Keratinocyte (primary cell): ENCODE data around the gene CEP162. TPM values are rescaled to one million over a fixed set of nuclear protein-coding genes. Genes with fewer than 3 reads are reported as not detected.
"Not testable (repeated sequence)": the region's sequence is repeated elsewhere in the genome, so short reads cannot be mapped to it uniquely, and the experiment has no call there.

Experiments
- DNase-seq: peaks from one replicate; pipeline ENCODE4 v3.0.0-alpha.2; 2011; ENCODE audit warnings: low read depth, missing footprints, low spot score
- FAIRE-seq: peaks from 2 replicates; lab custom pipeline; 2011; peaks lifted over from hg19 to GRCh38; lab: Jason Lieb, UNC
- H2AFZ ChIP-seq: 2 replicates; pipeline ENCODE4 v1.6.0; 2012; ENCODE audit warnings: low read length, control low read depth, inconsistent platforms; ENCODE audit not compliant: control insufficient read depth
- H3K27ac ChIP-seq: 2 replicates; pipeline ENCODE4 v1.5.1; 2011; ENCODE audit warnings: low read length; ENCODE audit not compliant: control insufficient read depth, insufficient read depth
- H3K27me3 ChIP-seq: 3 replicates; pipeline ENCODE4 v1.6.0; 2011; ENCODE audit warnings: low read length; ENCODE audit not compliant: control insufficient read depth, insufficient read depth; ENCODE audit errors: extremely low read depth
- H3K36me3 ChIP-seq, 2 experiments: 2 replicates in 1 of 2; 3 replicates in 1 of 2; pipeline ENCODE4 v1.5.1; 2011; ENCODE audit warnings: low read length in 2 of 2, mild to moderate bottlenecking in 1 of 2; ENCODE audit not compliant: control insufficient read depth in 2 of 2, insufficient read depth in 2 of 2; ENCODE audit errors: extremely low read depth in 1 of 2
- H3K4me1 ChIP-seq: 3 replicates; pipeline ENCODE4 v1.5.1; 2011; ENCODE audit warnings: low read length; ENCODE audit not compliant: control insufficient read depth, insufficient read depth; ENCODE audit errors: extremely low read depth
- H3K4me2 ChIP-seq: 3 replicates; pipeline ENCODE4 v1.6.0; 2011; ENCODE audit warnings: low read depth, low read length; ENCODE audit not compliant: control insufficient read depth, insufficient read depth; ENCODE audit errors: extremely low read depth
- H3K4me3 ChIP-seq, 3 experiments: fragments of 200-600 bp in 1 of 3; sonication (generic) in 1 of 3; 2 replicates in 2 of 3; 3 replicates in 1 of 3; pipeline ENCODE4 v1.5.1; 2011 to 2016; ENCODE audit warnings: low read length in 3 of 3, mild to moderate bottlenecking in 3 of 3, control low read depth in 2 of 3, inconsistent platforms in 1 of 3, low read depth in 1 of 3, mixed read lengths in 1 of 3, mixed run types in 1 of 3, moderate library complexity in 1 of 3; ENCODE audit not compliant: control insufficient read depth in 2 of 3, insufficient read depth in 2 of 3; ENCODE audit errors: extremely low read depth in 1 of 3
- H3K79me2 ChIP-seq: 2 replicates; pipeline ENCODE4 v1.6.0; 2012; ENCODE audit warnings: low read length; ENCODE audit not compliant: control insufficient read depth, insufficient read depth
- H3K9ac ChIP-seq: 3 replicates; pipeline ENCODE4 v1.6.0; 2011; ENCODE audit warnings: low read length; ENCODE audit not compliant: control insufficient read depth, insufficient read depth; ENCODE audit errors: extremely low read depth
- H3K9me1 ChIP-seq: 3 replicates; pipeline ENCODE4 v1.6.0; 2011; ENCODE audit warnings: low read length; ENCODE audit not compliant: control insufficient read depth, insufficient read depth; ENCODE audit errors: extremely low read depth
- H3K9me3 ChIP-seq: 2 replicates; pipeline ENCODE4 v1.5.1; 2012; ENCODE audit warnings: low read depth, low read length; ENCODE audit not compliant: control insufficient read depth
- H4K20me1 ChIP-seq: 3 replicates; pipeline ENCODE4 v1.6.0; 2011; ENCODE audit warnings: low read length; ENCODE audit not compliant: control insufficient read depth, insufficient read depth; ENCODE audit errors: extremely low read depth
- EZH2 ChIP-seq: IDR thresholded peaks from one replicate; pipeline ENCODE4 v1.6.1; 2012; ENCODE audit warnings: inconsistent platforms, mild to moderate bottlenecking, low read length, moderate library complexity
- dilution Hi-C: fragments of 300-500 bp; cut with MboI; formaldehyde crosslinking; loops from one replicate; pipeline ENCODE4 v1.7.0; 2020; ENCODE audit warnings: low sequenced_read_pairs; ENCODE audit not compliant: extremely low pct_ligation_motif_present
- polyA plus RNA-seq, 5 experiments: library from polyadenylated mRNA; depleted of rRNA in 3 of 5; stranded (reverse) in 3 of 5; stranded (forward) in 1 of 5; unstranded in 1 of 5; fragments of >200 nt; gene quantifications; 1 replicate in 1 of 5; 2 replicates in 3 of 5; 3 replicates in 1 of 5; pipeline versions ENCODE4 v1.2.1 to v1.2.3, GENCODE V29; 2011 to 2012; ENCODE audit warnings: missing spikeins in 2 of 5, low read depth in 1 of 5, low replicate concordance in 1 of 5
- TF ChIP-seq, protein P1 (sequence below), 3 experiments: IDR thresholded peaks in 1 of 3; conservative IDR thresholded peaks in 1 of 3; optimal IDR thresholded peaks in 1 of 3; 2 replicates in 2 of 3; 3 replicates in 1 of 3; pipeline versions ENCODE3 to v1.5.1; 2011; ENCODE audit warnings: low read length in 3 of 3, mild to moderate bottlenecking in 3 of 3, moderate library complexity in 2 of 3, control low read depth in 1 of 3, inconsistent platforms in 1 of 3; ENCODE audit not compliant: insufficient read depth in 2 of 3; ENCODE audit errors: extremely low read depth in 1 of 3

The CEP162 gene
- polyA plus RNA-seq, 1 donor (not counting 4 experiments of a cell fraction or from before 2014, with no cell fraction given) = 2.6 TPM

DNA sequence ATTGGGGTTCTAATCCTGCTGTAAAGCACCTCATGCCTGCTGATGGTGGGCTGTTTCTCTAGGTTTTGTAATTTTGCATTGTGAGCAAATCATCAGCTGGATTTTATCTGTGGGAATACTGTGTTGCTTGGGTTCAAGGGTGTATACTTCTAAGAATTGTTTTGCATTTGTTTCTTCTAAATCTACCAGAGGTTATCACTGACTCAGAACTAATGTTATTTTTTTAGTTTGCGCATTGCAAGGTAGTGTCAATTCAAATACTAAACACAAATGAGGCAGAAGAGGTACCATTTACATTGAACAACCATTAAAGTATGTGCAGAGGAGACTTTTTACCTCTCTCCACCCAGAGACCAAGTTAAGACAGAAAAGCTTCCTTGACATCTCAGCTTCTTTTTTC is 60.0 kb downstream of the CEP162 start:
- Histone ChIP-seq H3K4me1 (no peaks in the 10 kb centered on the region), H3K9me1 (no peaks in the 10 kb centered on the region), H3K36me3 (no peaks in the 10 kb centered on the region), H3K27me3 (no peaks in the 10 kb centered on the region), H3K79me2 (no peaks in the 10 kb centered on the region), H4K20me1 (no peaks in the 10 kb centered on the region), H3K9ac (no peak overlapping the region), H3K4me3 (no peak overlapping the region), H3K9me3 (no peaks in the 10 kb centered on the region), H3K27ac (no peak overlapping the region), H3K4me2 (no peak overlapping the region), H2AFZ (no peak overlapping the region)
- no peak for DNase-seq
- FAIRE-seq = no peak
- TF ChIP-seq EZH2 = no peak
- TF ChIP-seq, protein P1, sequence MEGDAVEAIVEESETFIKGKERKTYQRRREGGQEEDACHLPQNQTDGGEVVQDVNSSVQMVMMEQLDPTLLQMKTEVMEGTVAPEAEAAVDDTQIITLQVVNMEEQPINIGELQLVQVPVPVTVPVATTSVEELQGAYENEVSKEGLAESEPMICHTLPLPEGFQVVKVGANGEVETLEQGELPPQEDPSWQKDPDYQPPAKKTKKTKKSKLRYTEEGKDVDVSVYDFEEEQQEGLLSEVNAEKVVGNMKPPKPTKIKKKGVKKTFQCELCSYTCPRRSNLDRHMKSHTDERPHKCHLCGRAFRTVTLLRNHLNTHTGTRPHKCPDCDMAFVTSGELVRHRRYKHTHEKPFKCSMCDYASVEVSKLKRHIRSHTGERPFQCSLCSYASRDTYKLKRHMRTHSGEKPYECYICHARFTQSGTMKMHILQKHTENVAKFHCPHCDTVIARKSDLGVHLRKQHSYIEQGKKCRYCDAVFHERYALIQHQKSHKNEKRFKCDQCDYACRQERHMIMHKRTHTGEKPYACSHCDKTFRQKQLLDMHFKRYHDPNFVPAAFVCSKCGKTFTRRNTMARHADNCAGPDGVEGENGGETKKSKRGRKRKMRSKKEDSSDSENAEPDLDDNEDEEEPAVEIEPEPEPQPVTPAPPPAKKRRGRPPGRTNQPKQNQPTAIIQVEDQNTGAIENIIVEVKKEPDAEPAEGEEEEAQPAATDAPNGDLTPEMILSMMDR (optimal IDR thresholded peaks at IDR 0.05 in 1 of 3, IDR thresholded peaks at IDR 0.05 in 1 of 3, conservative IDR thresholded peaks at IDR 0.05 in 1 of 3; ENCODE audit: extremely low read depth in 1 of 3, insufficient read depth in 2 of 3, low read length in 3 of 3) = no peak
- dilution Hi-C loops = no loop called here

GRCh38 chr6:84166395-84166794 is 61.0 kb downstream of the CEP162 start:
- Histone ChIP-seq H3K9me1 (no peaks in the 10 kb centered on the region), H3K27ac (no peak overlapping the region), H3K9ac (no peak overlapping the region), H3K36me3 (no peaks in the 10 kb centered on the region), H3K4me3 (no peak overlapping the region), H3K79me2 (no peaks in the 10 kb centered on the region), H3K9me3 (no peaks in the 10 kb centered on the region), H3K4me2 (no peak overlapping the region), H2AFZ (no peak overlapping the region), H3K27me3 (no peaks in the 10 kb centered on the region), H3K4me1 (no peaks in the 10 kb centered on the region), H4K20me1 (no peaks in the 10 kb centered on the region)
- dilution Hi-C loops = no loop called here
- DNase-seq = no peak
- no peak for TF ChIP-seq EZH2
- TF ChIP-seq, protein P1 (optimal IDR thresholded peaks at IDR 0.05 in 1 of 3, IDR thresholded peaks at IDR 0.05 in 1 of 3, conservative IDR thresholded peaks at IDR 0.05 in 1 of 3; ENCODE audit: extremely low read depth in 1 of 3, insufficient read depth in 2 of 3, low read length in 3 of 3) = no peak
- FAIRE-seq = no peak

DNA sequence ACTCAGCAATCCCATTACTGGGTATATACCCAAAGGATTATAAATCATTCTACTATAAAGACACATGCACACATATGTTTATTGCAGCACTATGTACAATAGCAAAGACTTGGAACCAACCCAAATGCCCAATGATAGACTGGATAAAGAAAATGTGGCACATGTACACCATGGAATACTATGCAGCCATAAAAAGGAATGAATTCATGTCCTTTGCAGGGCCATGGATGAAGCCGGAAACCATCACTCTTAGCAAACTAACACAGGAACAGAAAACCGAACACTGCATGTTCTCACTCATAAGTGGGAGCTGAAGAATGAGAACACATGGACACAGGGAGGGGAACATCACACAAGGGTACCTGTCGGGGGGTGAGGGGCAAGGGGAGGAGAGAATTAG is 63.1 kb downstream of the CEP162 start:
- H3K4me3 ChIP-seq, H3K4me2 ChIP-seq, H3K4me1 ChIP-seq, H3K27ac ChIP-seq, H3K27me3 ChIP-seq, H3K36me3 ChIP-seq, FAIRE-seq, H3K79me2 ChIP-seq, H2AFZ ChIP-seq, H4K20me1 ChIP-seq, H3K9ac ChIP-seq, dilution Hi-C loops, H3K9me3 ChIP-seq, DNase-seq, H3K9me1 ChIP-seq: not testable (repeated sequence)
